Right renal pelvis (tissue), 4 donors: ENCODE measurements around the gene TMEM273. TPM values are rescaled to one million over a fixed set of nuclear protein-coding genes. Genes with fewer than 3 reads are reported as not detected.

ENCODE experiments used
- DNase-seq, 4 donors: peaks; one replicate each; pipeline ENCODE4 v3.0.0-alpha.2; 2013; ENCODE audit warnings: low read depth in 4 of 4, low spot score in 3 of 4, missing footprints in 1 of 4
- polyA plus RNA-seq, 4 donors: library from polyadenylated mRNA; unstranded; fragments of 120-200 nt; gene quantifications; one replicate each; pipeline ENCODE4 v1.2.1, GENCODE V29; 2013; ENCODE audit not compliant: insufficient read length in 4 of 4

The TMEM273 gene
- polyA plus RNA-seq, 4 donors: 2.1 to 3.6 (median 2.7) TPM

DNA sequence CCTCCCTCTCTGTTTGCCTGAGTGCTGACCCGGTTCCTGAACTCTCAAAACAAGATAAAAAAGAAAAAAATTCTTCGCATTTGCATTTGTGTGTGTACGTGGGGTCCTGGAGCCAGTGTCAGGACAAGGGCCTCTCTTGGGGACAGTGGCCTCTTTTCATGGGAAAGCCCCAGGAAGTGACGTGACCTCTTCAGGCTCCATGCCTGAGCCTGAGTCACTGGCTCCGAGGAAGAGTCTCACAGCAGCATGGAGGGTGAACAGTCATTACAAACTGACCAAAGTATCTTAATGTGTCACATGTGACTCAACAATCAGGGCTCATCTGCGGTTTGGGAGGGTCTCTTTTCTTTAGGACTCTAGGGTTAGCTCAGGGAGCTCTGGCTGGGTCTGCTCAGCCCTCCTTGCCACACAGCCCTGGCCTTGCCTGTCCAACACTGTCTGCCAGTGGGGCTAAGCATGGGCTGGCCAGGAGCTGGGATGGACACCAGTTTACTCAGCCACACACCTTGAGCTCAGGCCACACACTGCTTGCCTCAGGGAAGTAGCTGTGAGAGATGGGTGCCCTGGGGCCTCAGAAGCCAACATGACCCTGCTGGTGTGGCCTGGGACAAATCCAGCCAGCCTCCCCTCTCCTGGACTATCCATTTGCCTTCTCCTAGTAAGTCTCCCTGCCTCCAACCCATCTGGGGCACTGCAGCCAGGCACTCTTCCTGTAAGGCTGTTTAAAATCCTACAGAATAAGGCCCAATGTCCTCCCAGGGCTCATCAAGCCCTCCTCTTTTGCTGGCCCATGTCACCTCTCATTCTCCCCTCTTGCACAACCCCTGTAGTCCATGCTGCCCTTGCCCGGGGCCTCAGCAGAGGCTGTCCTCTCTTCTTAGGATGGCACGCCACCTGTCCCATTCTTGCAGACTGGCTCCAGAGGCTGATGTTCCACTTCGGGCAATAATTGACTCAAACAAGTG lies 10.5 kb downstream of the TMEM273 start:
- DNase-seq: no peak

DNA sequence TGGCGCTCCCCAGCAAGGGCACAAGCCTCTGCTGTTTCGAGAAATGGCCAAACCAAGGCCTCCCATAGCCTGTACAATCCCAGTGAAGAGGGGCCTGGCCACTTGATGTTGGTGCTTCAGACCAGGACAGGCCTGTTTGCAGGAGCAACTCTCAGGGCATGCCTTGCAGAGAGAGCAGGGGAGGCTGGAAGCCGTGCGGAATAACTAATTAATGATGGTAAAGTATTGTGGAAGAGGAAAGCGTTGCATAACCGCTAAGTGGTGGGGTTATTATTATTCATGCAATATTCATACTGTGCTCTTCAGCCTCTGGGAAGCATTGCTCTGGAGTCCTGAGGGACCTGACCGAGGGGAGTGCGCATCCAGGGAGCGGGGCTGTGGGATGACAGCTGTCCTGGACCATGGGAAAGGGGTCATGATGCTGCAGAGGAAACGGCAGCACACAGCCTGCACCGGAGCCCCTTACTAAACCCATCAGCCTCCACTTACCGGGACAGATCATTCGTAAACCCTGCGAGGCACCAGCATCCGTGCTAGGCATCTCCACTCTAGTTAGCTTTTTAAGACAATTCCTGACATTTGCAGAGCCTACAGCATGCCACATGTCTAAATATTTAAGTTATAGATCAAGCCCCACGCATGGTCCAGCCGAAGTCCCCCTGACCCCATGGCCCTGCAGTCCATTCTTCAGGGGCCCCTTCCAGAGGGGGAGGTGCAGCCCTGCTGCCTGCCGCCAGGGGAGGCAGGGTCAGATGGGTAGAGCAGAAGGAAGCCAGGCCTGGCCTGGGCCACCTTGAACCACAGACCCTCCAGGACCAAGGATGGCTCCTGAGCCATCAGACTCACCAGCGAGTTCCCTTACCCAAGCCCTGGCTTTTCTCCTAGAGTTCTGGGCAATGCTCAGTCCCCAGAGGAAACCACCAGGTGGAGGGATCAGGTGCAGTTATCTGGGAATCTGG lies 11.6 kb downstream of the TMEM273 start:
- DNase-seq: no peak

DNA sequence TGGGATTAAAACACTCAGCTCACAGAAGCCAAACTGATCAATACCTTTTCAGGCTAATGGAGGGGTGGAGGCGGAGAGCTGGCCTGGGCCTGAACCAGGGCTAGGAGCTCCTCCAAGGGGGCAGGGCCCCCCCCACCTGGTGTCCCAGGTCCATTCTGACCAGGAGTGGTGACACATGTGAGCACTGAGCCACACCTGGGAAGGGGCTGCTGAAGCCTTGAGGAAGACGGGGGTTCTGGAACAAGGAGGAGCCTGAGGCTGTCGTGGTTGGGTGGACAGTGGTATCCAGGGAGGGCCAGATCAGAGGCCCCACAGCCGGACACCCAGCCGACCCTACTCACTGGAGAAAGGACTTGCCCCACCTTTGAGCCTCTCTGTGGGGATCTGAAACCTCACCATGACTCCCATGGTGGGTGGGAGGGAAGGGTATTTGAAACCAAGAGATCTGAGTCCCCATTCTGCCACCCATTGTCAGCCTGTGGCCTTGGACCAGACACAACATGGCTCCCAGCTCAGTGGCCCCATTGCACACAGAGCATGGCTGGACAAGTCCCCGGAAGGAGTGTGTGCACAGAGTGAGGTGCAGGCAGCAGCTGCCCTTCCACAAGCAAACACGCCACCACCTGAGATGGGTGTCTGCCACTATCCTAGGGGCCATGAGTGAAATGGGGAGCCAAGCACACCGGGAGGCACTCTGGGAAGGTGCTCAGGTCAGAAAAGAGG lies 12.4 kb downstream of the TMEM273 start:
- no peak for DNase-seq

DNA sequence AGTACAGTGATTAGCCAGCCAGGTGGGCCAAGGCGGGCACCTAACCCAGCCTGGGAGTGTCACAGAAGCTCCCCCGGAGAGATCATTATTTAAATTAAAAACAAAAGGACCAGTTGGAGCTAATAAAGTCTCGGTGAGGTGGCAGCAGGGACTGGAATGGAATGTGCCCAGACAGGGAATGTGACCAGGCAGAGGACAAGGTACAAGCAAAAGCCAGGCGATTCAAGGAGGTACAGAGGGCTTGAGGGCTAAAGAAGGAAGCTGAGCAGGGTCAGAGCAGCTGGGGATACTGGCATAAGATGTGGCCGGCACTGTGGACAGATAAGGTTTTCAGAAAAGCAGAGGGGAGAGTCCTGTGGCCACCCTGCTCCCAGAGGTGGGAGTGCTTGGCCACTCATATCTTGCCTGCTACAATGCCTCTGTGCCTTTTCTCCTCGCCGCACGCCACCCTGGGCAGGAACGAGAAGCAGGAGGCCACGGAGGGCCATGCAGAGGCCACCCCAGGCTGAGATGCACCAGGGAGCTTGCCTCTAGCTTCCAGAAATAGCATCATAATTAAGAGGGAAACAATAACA lies 13.2 kb downstream of the TMEM273 start:
- no peak for DNase-seq

- DNase-seq: no peak
Observed at GRCh38 chr10:49174261-49174925, 13.8 kb downstream of the TMEM273 start.

GRCh38 chr10:49173853-49174252 lies 14.3 kb downstream of the TMEM273 start:
- no peak for DNase-seq

DNA sequence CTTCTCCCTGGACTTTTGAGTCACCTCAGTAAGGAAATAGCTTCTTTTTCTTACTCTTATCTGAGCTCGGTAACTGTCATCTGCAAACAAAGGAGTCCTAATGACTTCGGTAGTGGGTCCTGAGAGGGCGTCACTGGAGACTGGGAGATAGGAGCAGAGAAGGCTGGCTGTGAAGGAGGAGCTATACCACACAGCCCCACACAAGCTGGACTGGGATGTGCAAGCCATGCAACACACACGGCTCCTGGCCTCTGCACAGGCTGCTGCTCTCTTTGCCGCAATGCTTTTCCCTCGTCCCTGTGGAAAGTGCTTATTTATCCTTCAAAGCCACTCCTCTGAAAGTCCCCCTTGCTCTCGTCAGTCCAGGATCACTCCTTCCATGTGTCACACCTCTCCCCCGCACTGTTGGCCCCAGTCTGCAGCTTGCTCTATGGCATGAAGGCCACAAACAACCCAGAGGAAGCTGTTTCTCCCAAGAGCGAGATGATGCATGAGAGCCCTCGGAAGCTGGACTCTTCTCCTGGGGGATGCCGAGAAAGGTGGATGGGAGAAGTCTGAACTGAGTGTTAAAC lies 14.9 kb downstream of the TMEM273 start:
- DNase-seq: no peak

- DNase-seq: no peak
Observed at GRCh38 chr10:49172777-49173132, 15.4 kb downstream of the TMEM273 start.

DNA sequence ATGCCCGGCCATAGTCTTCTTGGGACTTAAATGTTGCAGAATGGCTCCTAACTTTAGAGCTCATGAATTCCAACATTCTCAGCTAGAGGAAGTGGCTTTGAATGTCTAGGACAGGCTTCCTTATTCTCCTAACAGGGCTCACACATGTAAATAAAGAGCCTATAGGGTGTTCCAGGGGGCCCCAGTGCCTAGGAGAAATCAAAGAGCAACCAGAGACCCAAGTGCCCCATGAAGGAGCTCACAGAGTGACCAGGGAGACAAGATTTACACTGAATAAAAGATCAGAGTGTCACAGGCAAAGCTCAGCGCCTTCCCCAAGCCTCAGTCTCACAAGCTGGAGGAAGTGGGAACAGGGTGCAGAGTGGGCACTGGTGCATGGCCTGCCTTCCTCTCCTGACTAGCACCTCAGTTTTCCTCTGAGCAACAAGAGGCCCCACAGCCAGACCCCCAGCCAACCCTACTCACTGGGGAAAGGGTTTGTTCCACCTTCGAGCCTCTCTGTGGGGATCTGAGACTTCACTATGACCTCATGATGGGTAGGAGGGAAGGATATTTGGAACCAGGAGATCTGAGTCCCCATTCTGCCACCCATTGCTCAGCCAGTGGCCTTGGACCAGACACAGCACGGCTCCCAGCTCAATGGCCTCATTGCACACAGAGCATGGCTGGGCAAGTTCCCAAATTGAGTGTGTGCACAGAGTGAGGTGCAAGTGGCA lies 16.0 kb downstream of the TMEM273 start:
- no peak for DNase-seq

GRCh38 chr10:49171326-49172060 lies 16.7 kb downstream of the TMEM273 start:
- DNase-seq: no peak

GRCh38 chr10:49170632-49171325 lies 17.4 kb downstream of the TMEM273 start:
- no peak for DNase-seq

DNA sequence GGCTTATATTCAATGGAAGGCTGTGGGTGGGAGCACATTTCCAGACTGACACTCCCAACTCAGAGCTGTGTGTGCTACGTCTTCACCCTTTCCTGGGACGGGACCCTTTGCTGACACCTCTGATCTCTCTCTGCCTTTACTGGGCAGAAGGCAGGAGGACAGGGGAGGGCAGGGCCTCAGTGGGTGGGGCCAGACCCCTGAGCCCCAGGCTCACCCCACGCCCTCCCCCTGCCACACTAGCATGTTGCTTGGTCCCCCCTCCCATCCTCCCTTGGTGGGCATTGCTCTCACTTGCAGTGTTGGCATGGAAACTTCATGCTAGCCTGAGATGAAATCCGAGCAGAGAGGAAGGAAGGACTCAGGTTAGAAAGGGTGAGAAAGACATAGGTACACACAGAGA lies 18.4 kb downstream of the TMEM273 start:
- DNase-seq: no peak

GRCh38 chr10:49168831-49169500 lies 19.2 kb downstream of the TMEM273 start:
- DNase-seq: no peak

DNA sequence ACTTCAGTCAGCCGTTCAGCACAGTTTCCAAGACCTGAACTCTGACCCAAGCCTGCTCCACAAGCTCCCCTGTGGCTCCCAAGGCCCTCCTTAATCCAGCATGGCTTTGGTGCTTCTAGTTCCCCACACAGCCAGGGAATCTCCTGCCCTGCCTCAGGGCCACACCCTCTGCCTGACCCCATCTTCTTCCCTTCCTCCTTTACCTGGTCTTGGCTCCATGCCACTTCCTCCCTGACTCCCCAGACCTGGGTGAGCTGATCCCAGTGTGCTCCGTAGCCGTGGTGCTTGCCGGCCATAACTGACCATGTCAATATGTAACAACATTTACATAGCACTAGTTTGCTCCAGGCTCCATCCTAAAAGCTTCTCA lies 20.0 kb downstream of the TMEM273 start:
- DNase-seq: no peak

GRCh38 chr10:49167425-49168170 lies 20.6 kb downstream of the TMEM273 start:
- no peak for DNase-seq
